Gastrocnemius medialis (tissue), 4 donors: ENCODE data around the gene APLNR.

Source experiments
- CTCF ChIP-seq, 5 experiments: fragments of 450-650 bp in 3 of 5; fragments of 200-600 bp in 2 of 5; sonication (generic) in 2 of 5; IDR thresholded peaks in 4 of 5; conservative IDR thresholded peaks in 1 of 5; 1 replicate in 4 of 5; 2 replicates in 1 of 5; pipeline ENCODE4 v1.5.1; 2016 to 2019; ENCODE audit warnings: antibody characterized with exemption in 5 of 5, mild to moderate bottlenecking in 3 of 5, moderate library complexity in 3 of 5
- POLR2A ChIP-seq, 2 donors: fragments of 450-650 bp; IDR thresholded peaks; one replicate each; pipeline ENCODE4 v1.6.1; 2017; ENCODE audit warnings: antibody characterized with exemption in 2 of 2, mild to moderate bottlenecking in 2 of 2, moderate library complexity in 2 of 2

GRCh38 chr11:57191311-57192219 is 45.5 kb downstream of the APLNR start:
- no peak for TF ChIP-seq CTCF (IDR thresholded peaks at IDR 0.05 in 4 of 5, conservative IDR thresholded peaks at IDR 0.05 in 1 of 5)
- no peak for TF ChIP-seq POLR2A (IDR thresholded peaks at IDR 0.05)
